Parathyroid adenoma (tissue), 2 donors: ENCODE data around the gene UQCC3.

Experiments
- H2AFZ ChIP-seq: fragments of 300-600 bp; sonication (generic); one replicate; pipeline ENCODE4 v1.7.0; 2017; ENCODE audit warnings: antibody characterized with exemption, mild to moderate bottlenecking
- H3K27ac ChIP-seq: fragments of 300-600 bp; sonication (generic); one replicate; pipeline ENCODE4 v1.7.0; 2017
- H3K27me3 ChIP-seq: fragments of 300-600 bp; sonication (generic); one replicate; pipeline ENCODE4 v1.7.0; 2017; ENCODE audit warnings: low read length; ENCODE audit not compliant: control insufficient read depth, insufficient read depth
- H3K36me3 ChIP-seq: fragments of 300-600 bp; sonication (generic); one replicate; pipeline ENCODE4 v1.7.0; 2017; ENCODE audit warnings: low read length; ENCODE audit not compliant: control insufficient read depth, insufficient read depth
- H3K4me1 ChIP-seq: fragments of 300-600 bp; sonication (generic); one replicate; pipeline ENCODE4 v1.7.0; 2017; ENCODE audit warnings: control low read depth
- H3K4me2 ChIP-seq: fragments of 300-600 bp; sonication (generic); one replicate; pipeline ENCODE4 v1.7.0; 2017; ENCODE audit warnings: low read length
- H3K4me3 ChIP-seq: fragments of 300-600 bp; sonication (generic); one replicate; pipeline ENCODE4 v1.7.0; 2017; ENCODE audit warnings: low read depth, low read length
- H3K79me2 ChIP-seq: fragments of 300-600 bp; sonication (generic); one replicate; pipeline ENCODE4 v1.7.0; 2017; ENCODE audit warnings: control low read depth
- H3K9ac ChIP-seq: fragments of 300-600 bp; sonication (generic); one replicate; pipeline ENCODE4 v1.7.0; 2017; ENCODE audit warnings: mild to moderate bottlenecking
- H3K9me3 ChIP-seq: fragments of 300-600 bp; sonication (generic); one replicate; pipeline ENCODE4 v1.7.0; 2017; ENCODE audit warnings: low read length; ENCODE audit not compliant: control insufficient read depth
- CTCF ChIP-seq: fragments of 300-600 bp; sonication (generic); IDR thresholded peaks from one replicate; pipeline ENCODE4 v1.7.0; 2017; ENCODE audit warnings: antibody characterized with exemption, mild to moderate bottlenecking
- donor health status: primary hyperparathyroidism.

The UQCC3 gene

GRCh38 chr11:62705413-62705812 lies 33.9 kb downstream of the UQCC3 start:
- TF ChIP-seq CTCF = no peak
- H3K9ac ChIP-seq = no peak overlapping the region
- H3K4me3 ChIP-seq = peak overlapping the region; percentile 78
- H3K27ac ChIP-seq = peak overlapping the region; percentile 78
- peak overlapping the region; percentile 76 for H3K4me2 ChIP-seq
- no peaks in the 10 kb centered on the region for H3K9me3 ChIP-seq
- peak overlapping the region; percentile 68 for H2AFZ ChIP-seq
- peaks cover 7% of the 10 kb centered on the region for H3K4me1 ChIP-seq
- H3K36me3 ChIP-seq = no peaks in the 10 kb centered on the region
- H3K79me2 ChIP-seq = no peaks in the 10 kb centered on the region
- H3K27me3 ChIP-seq = no peaks in the 10 kb centered on the region

- Histone ChIP-seq H2AFZ (peak overlapping the region; percentile 71), H3K9me3 (no peaks in the 10 kb centered on the region), H3K36me3 (no peaks in the 10 kb centered on the region), H3K4me1 (peaks cover 7% of the 10 kb centered on the region), H3K4me2 (peak overlapping the region; percentile 94), H3K9ac (no peak overlapping the region), H3K79me2 (no peaks in the 10 kb centered on the region), H3K27me3 (no peaks in the 10 kb centered on the region), H3K27ac (peak overlapping the region; percentile 78), H3K4me3 (peak overlapping the region; percentile 78)
- TF ChIP-seq CTCF = no peak
These were observed 34.7 kb downstream of the UQCC3 start for GRCh38 chr11:62705880-62706849.

- Histone ChIP-seq H2AFZ (no peak overlapping the region), H3K79me2 (no peaks in the 10 kb centered on the region), H3K27ac (peak overlapping the region; percentile 78), H3K9ac (no peak overlapping the region), H3K9me3 (no peaks in the 10 kb centered on the region), H3K27me3 (no peaks in the 10 kb centered on the region), H3K4me2 (peak overlapping the region; percentile 94), H3K36me3 (no peaks in the 10 kb centered on the region), H3K4me1 (peaks cover 7% of the 10 kb centered on the region), H3K4me3 (peak overlapping the region; percentile 78)
- TF ChIP-seq CTCF = no peak
These were observed 35.4 kb downstream of the UQCC3 start for GRCh38 chr11:62706850-62707247.

- no peaks in the 10 kb centered on the region for H3K9me3 ChIP-seq
- TF ChIP-seq CTCF = no peak
- no peak within 1 kb of the TSS for H3K9ac ChIP-seq
- H3K27me3 ChIP-seq = no peaks in the 10 kb centered on the region
- no peaks in the 10 kb centered on the region for H3K36me3 ChIP-seq
- H3K4me3 ChIP-seq = peak within 1 kb of the TSS; percentile 78
- H3K4me1 ChIP-seq = peaks cover 7% of the 10 kb centered on the region
- peak within 1 kb of the TSS; percentile 71 for H2AFZ ChIP-seq
- peak within 1 kb of the TSS; percentile 94 for H3K27ac ChIP-seq
- H3K4me2 ChIP-seq = peak within 1 kb of the TSS; percentile 94
- no peaks in the 10 kb centered on the region for H3K79me2 ChIP-seq
These were observed 35.9 kb downstream of the UQCC3 start, which contains the start of the genes BSCL2 and GNG3 for GRCh38 chr11:62707277-62707861. TSS of gene BSCL2 (minus strand) at chr11:62707424. CDS start at chr11:62707195, 229 bp downstream. TSS of gene GNG3 (plus strand) at chr11:62707676. CDS start at chr11:62708296, 620 bp downstream.
